ENCODE measurements around the gene MED17. TPM values are rescaled to one million over a fixed set of nuclear protein-coding genes. Genes with fewer than 3 reads are reported as not detected.

The MED17 gene
- total and polyA plus RNA-seq, 2 of the 13 experiments (the other 11 are each of a cell fraction or from before 2014, with no cell fraction given): 23.1 to 37.0 TPM

DNA sequence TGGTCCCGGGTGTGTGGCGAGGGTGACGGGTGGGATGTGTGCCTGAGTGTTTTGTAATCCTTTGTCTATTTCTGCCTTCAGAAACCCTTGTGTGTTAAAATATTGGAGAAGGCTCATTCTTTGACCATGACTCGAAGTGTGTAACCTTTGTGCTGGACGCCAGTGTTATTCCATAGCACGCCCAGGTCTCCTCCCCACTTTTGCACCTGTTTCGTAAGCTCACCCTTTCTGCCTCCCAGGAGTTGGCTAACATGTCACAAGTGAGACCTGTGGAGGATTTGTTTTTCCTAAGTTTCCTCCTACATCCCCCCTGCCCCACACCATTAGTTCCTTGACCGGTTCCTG, 42.2 kb upstream of the MED17 start (continued):
- TF ChIP-seq ZC3H4 (CRISPR knock-in tag; IDR thresholded peaks at IDR 0.05; ENCODE audit: borderline replicate concordance) (no peak), ZNF878 (CRISPR knock-in tag; IDR thresholded peaks at IDR 0.05) (no peak), SP5 (CRISPR knock-in tag; IDR thresholded peaks at IDR 0.05; ENCODE audit: borderline replicate concordance, low read depth) (peak; percentile 95), CHD4 (IDR thresholded peaks at IDR 0.05; ENCODE audit: borderline replicate concordance, low read length) (no peak), IRX3 (CRISPR knock-in tag; IDR thresholded peaks at IDR 0.05; ENCODE audit: borderline replicate concordance, low read depth) (no peak), MLLT10 (CRISPR knock-in tag; IDR thresholded peaks at IDR 0.05) (no peak), ZNF337 (CRISPR knock-in tag; IDR thresholded peaks at IDR 0.05; ENCODE audit: borderline replicate concordance, low read depth) (no peak), ZC3H13 (CRISPR knock-in tag; IDR thresholded peaks at IDR 0.05) (no peak), NFE2L2 (IDR thresholded peaks at IDR 0.05; ENCODE audit: low read length) (no peak), ZNF775 (CRISPR knock-in tag; IDR thresholded peaks at IDR 0.05; ENCODE audit: borderline replicate concordance) (no peak), KDM1A (CRISPR knock-in tag; IDR thresholded peaks at IDR 0.05) (no peak), ZNF557 (CRISPR knock-in tag; IDR thresholded peaks at IDR 0.05) (0 out of 2 replicates have a peak, but pooled peaks have one; percentile 76), REPIN1 (CRISPR knock-in tag; IDR thresholded peaks at IDR 0.05; ENCODE audit: borderline replicate concordance, low read depth) (no peak), CCAR2 (optimal IDR thresholded peaks at IDR 0.05; ENCODE audit: low read depth, low read length) (no peak), IRF2 (CRISPR knock-in tag; IDR thresholded peaks at IDR 0.05) (no peak), MBD4 (IDR thresholded peaks at IDR 0.05; ENCODE audit: borderline replicate concordance, low read length) (no peak), ZNF274 (CRISPR knock-in tag; IDR thresholded peaks at IDR 0.05) (no peak)
- TF ChIP-seq, protein P1, sequence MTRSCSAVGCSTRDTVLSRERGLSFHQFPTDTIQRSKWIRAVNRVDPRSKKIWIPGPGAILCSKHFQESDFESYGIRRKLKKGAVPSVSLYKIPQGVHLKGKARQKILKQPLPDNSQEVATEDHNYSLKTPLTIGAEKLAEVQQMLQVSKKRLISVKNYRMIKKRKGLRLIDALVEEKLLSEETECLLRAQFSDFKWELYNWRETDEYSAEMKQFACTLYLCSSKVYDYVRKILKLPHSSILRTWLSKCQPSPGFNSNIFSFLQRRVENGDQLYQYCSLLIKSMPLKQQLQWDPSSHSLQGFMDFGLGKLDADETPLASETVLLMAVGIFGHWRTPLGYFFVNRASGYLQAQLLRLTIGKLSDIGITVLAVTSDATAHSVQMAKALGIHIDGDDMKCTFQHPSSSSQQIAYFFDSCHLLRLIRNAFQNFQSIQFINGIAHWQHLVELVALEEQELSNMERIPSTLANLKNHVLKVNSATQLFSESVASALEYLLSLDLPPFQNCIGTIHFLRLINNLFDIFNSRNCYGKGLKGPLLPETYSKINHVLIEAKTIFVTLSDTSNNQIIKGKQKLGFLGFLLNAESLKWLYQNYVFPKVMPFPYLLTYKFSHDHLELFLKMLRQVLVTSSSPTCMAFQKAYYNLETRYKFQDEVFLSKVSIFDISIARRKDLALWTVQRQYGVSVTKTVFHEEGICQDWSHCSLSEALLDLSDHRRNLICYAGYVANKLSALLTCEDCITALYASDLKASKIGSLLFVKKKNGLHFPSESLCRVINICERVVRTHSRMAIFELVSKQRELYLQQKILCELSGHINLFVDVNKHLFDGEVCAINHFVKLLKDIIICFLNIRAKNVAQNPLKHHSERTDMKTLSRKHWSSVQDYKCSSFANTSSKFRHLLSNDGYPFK (CRISPR knock-in tag; IDR thresholded peaks at IDR 0.05; ENCODE audit: borderline replicate concordance): no peak
- TF ChIP-seq, protein P2, sequence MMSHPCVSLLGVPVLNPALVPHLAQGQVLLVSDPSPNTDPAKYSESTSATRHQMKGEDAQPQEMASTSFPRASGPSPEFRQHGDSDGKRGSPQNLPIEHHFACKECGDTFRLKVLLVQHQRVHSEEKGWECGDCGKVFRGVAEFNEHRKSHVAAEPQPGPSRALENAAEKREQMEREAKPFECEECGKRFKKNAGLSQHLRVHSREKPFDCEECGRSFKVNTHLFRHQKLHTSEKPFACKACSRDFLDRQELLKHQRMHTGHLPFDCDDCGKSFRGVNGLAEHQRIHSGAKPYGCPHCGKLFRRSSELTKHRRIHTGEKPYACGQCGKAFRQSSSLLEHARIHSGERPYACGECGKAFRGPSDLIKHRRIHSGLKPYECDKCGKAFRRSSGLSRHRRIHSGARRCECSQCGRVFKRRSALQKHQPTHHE (CRISPR knock-in tag; IDR thresholded peaks at IDR 0.05; ENCODE audit: borderline replicate concordance): no peak
- TF ChIP-seq, protein P3, sequence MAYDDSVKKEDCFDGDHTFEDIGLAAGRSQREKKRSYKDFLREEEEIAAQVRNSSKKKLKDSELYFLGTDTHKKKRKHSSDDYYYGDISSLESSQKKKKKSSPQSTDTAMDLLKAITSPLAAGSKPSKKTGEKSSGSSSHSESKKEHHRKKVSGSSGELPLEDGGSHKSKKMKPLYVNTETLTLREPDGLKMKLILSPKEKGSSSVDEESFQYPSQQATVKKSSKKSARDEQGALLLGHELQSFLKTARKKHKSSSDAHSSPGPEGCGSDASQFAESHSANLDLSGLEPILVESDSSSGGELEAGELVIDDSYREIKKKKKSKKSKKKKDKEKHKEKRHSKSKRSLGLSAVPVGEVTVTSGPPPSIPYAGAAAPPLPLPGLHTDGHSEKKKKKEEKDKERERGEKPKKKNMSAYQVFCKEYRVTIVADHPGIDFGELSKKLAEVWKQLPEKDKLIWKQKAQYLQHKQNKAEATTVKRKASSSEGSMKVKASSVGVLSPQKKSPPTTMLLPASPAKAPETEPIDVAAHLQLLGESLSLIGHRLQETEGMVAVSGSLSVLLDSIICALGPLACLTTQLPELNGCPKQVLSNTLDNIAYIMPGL (CRISPR knock-in tag; IDR thresholded peaks at IDR 0.05; ENCODE audit: borderline replicate concordance in 1 of 2, low read depth in 1 of 2): peak in 1 of 2 experiments; percentile 6; a peak in 1 of 4 replicates
- TF ChIP-seq, protein P4, sequence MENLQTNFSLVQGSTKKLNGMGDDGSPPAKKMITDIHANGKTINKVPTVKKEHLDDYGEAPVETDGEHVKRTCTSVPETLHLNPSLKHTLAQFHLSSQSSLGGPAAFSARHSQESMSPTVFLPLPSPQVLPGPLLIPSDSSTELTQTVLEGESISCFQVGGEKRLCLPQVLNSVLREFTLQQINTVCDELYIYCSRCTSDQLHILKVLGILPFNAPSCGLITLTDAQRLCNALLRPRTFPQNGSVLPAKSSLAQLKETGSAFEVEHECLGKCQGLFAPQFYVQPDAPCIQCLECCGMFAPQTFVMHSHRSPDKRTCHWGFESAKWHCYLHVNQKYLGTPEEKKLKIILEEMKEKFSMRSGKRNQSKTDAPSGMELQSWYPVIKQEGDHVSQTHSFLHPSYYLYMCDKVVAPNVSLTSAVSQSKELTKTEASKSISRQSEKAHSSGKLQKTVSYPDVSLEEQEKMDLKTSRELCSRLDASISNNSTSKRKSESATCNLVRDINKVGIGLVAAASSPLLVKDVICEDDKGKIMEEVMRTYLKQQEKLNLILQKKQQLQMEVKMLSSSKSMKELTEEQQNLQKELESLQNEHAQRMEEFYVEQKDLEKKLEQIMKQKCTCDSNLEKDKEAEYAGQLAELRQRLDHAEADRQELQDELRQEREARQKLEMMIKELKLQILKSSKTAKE (CRISPR knock-in tag; IDR thresholded peaks at IDR 0.05; ENCODE audit: borderline replicate concordance): no peak
- TF ChIP-seq, protein P5, sequence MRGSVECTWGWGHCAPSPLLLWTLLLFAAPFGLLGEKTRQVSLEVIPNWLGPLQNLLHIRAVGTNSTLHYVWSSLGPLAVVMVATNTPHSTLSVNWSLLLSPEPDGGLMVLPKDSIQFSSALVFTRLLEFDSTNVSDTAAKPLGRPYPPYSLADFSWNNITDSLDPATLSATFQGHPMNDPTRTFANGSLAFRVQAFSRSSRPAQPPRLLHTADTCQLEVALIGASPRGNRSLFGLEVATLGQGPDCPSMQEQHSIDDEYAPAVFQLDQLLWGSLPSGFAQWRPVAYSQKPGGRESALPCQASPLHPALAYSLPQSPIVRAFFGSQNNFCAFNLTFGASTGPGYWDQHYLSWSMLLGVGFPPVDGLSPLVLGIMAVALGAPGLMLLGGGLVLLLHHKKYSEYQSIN (CRISPR knock-in tag; IDR thresholded peaks at IDR 0.05; ENCODE audit: borderline replicate concordance): no peak

Data from HepG2 (cell line).